GM23248 (cell line): Measurements from ENCODE around the gene LTF.

ENCODE experiments used
- EZH2 ChIP-seq: fragments of 200-600 bp; sonication (generic); IDR thresholded peaks from 2 replicates; pipeline ENCODE4 v1.6.1; 2018; ENCODE audit warnings: antibody characterized with exemption, mild to moderate bottlenecking; ENCODE audit not compliant: insufficient read depth, poor library complexity, severe bottlenecking
- EZH2phosphoT487 ChIP-seq: fragments of 200-600 bp; sonication (generic); IDR thresholded peaks from 2 replicates; pipeline ENCODE4 v1.6.1; 2018; ENCODE audit warnings: antibody characterized with exemption, moderate library complexity, mild to moderate bottlenecking, low read depth; ENCODE audit not compliant: insufficient read depth

DNA sequence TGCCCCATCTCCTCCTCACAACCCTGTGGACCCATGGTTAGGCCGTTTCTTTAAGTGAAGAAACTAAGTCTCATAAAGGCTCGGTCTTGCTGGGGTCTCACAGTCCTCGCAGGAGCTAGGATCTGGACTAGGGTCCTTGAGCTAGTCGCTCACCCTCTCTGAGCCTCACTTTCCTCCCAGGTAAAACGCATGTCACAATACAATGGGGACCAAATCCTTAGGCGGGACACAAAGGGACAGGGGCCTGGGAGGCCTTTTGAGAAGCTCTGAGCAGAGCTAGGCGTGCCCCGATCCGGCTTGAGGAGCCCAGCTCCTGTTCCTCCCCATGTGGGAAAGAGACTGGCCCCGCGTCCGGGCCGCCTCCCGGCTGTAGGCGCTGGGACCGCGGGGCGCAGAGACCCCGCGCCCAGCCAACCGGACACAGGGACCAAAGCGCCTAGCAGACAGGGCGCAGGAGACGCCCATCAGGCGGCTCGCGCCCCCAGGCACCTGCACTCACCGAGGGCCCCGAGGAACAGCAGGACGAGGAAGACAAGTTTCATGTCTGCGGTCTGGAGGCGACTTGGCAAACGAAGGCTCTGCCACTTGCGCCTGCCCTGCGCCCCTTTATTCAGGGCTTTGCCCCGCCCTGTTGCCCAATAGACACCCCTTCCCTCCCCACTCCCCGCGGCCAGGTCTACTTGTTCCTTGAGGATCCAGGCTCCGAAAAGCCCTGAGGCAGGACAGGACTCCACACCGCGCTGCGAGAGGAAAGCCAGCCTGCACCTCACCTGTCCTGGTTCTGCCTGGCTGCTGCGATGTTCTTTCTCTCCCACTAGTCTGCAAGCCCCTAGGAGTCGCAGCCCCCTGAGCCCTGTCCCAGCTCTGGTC, at the start of gene LTF:
- no peak for TF ChIP-seq EZH2
- no peak for TF ChIP-seq EZH2phosphoT487
